Effector memory CD8-positive, alpha-beta T cell (primary cell): ENCODE data around the gene PTPN1.
A peak's percentile ranks its signal among the peaks of the same experiment; 100 is the strongest.

Source experiments
- ATAC-seq: fragments of 150-1000 bp; cut with Tn5 transposase; replicated peaks from 2 replicates; pipeline ENCODE4 v1.10.0; 2021; ENCODE audit warnings: mild to moderate bottlenecking, moderate library complexity
- DNase-seq, 3 experiments: peaks; one replicate each; pipeline ENCODE4 v3.0.0; 2021
- H3K27ac Mint-ChIP-seq, 2 donors: one replicate each; pipeline ENCODE4 v1.8.0; 2022; ENCODE audit warnings: mild to moderate bottlenecking in 2 of 2, mixed read lengths in 2 of 2, moderate library complexity in 2 of 2
- H3K27me3 Mint-ChIP-seq, 2 donors: one replicate each; pipeline ENCODE4 v1.8.0; 2022; ENCODE audit warnings: mixed read lengths in 2 of 2
- H3K36me3 Mint-ChIP-seq: one replicate; pipeline ENCODE4 v1.8.0; 2022; ENCODE audit warnings: mild to moderate bottlenecking, moderate library complexity, mixed read lengths; ENCODE audit not compliant: insufficient read depth
- H3K4me1 Mint-ChIP-seq, 2 donors: one replicate each; pipeline ENCODE4 v1.8.0; 2022; ENCODE audit warnings: low read depth in 2 of 2, mixed read lengths in 2 of 2
- H3K4me3 Mint-ChIP-seq, 2 donors: one replicate each; pipeline ENCODE4 v1.8.0; 2022; ENCODE audit warnings: mild to moderate bottlenecking in 2 of 2, mixed read lengths in 2 of 2, moderate library complexity in 2 of 2
- H3K9me3 Mint-ChIP-seq, 2 donors: one replicate each; pipeline ENCODE4 v1.8.0; 2022; ENCODE audit warnings: mixed read lengths in 2 of 2

PTPN1 gene

DNA sequence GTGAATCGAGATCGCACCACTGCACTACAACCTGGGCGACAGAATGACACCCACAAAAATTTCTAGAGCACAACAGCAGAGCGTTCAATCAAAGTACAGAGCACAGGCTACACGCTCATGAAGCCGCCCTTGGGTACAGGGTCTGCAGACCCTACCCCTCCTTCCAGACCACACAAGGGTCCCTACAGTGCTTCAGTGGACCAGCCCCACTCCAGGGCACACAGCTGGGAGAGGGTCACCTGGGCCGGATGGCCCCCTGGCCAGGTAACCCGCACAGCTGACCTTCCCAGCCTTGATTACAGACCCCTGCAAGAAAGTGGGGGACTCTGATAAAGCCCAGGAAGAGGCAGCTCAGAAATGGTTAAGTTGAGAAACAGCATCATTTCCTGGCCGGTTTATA is 117.6 kb downstream of the PTPN1 start:
- Mint-ChIP-seq H3K9me3 (no peaks in the 10 kb centered on the region), H3K4me3 (no peak overlapping the region), H3K27me3 (peaks cover 17 to 54% of the 10 kb centered on the region in 2 donors)

GRCh38 chr20:50628332-50628731 is 118.1 kb downstream of the PTPN1 start:
- Mint-ChIP-seq H3K9me3 (no peaks in the 10 kb centered on the region), H3K4me1 (no peaks in the 10 kb centered on the region), H3K27me3 (peaks cover 17 to 49% of the 10 kb centered on the region in 2 donors), H3K4me3 (no peak overlapping the region), H3K27ac (no peak overlapping the region), H3K36me3 (no peaks in the 10 kb centered on the region)
- ATAC-seq (no peak), DNase-seq (no peak)

More for the DNA sequence above, 117.6 kb downstream of the PTPN1 start:
- no peak for ATAC-seq
- DNase-seq, result no peak
- Mint-ChIP-seq H3K36me3 (no peaks in the 10 kb centered on the region), H3K27ac (no peak overlapping the region), H3K4me1 (no peaks in the 10 kb centered on the region)

DNA sequence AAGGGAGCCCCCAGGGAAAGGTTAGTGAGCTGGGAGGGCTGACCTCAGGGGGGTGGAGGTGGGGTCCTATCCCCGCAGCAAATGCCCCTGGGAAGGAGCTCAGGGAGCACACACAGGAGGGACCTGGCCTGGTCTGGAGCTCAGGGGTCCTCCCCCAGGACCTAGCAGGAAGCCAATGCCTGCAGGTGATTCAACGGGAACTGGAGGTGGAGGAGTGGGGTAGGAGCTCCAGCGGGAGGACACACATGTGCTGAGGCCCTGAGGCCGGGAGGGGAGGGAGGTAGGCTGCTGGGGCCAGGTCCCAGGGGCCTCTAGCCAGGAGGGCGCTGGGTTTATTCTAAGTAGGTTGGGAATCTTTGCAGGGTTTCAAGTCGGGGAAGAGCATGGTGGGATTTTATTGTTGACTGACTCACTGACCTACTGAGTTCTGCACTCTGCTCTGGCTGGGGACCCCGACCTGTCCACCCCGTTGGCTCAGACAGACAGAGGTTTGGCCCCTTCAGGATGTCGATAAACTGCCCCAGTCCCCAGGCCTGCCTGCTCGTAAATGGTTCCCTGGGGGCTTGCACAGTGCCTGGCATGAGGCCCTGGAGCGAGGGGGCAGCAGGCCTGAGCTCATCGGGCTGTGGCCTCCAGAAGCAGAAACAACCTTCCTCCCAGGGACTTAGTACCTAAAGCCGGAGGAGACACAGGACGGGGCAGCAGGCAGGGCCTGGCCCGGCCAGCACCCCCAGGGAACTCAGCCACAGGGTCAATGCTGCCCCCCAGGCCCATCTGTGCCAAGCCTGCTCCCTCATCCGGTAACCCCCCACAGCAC is 118.9 kb downstream of the PTPN1 start:
- no peak for ATAC-seq
- peaks cover 17 to 45% of the 10 kb centered on the region in 2 donors for H3K27me3 Mint-ChIP-seq
- DNase-seq, result no peak
- no peak overlapping the region for H3K27ac Mint-ChIP-seq
- no peaks in the 10 kb centered on the region for H3K4me1 Mint-ChIP-seq
- H3K36me3 Mint-ChIP-seq, result no peaks in the 10 kb centered on the region
- H3K9me3 Mint-ChIP-seq, result no peaks in the 10 kb centered on the region
- H3K4me3 Mint-ChIP-seq, result no peak overlapping the region

- Mint-ChIP-seq H3K36me3 (no peaks in the 10 kb centered on the region), H3K27ac (no peak overlapping the region), H3K27me3 (peaks cover 17 to 51% of the 10 kb centered on the region in 2 donors)
Measured at GRCh38 chr20:50629670-50630045, 119.5 kb downstream of the PTPN1 start.

GRCh38 chr20:50630578-50631263 is 120.5 kb downstream of the PTPN1 start:
- Mint-ChIP-seq H3K4me1 (peaks cover 0 to 1% of the 10 kb centered on the region in 2 donors), H3K36me3 (no peaks in the 10 kb centered on the region), H3K27ac (no peak overlapping the region), H3K27me3 (peaks cover 12 to 44% of the 10 kb centered on the region in 2 donors), H3K9me3 (no peaks in the 10 kb centered on the region), H3K4me3 (no peak overlapping the region)
- ATAC-seq, result no peak
- DNase-seq, result no peak

More at GRCh38 chr20:50629670-50630045, 119.5 kb downstream of the PTPN1 start:
- H3K4me1 Mint-ChIP-seq, result no peaks in the 10 kb centered on the region
- ATAC-seq (no peak), DNase-seq (no peak)
- no peak overlapping the region for H3K4me3 Mint-ChIP-seq
- H3K9me3 Mint-ChIP-seq, result no peaks in the 10 kb centered on the region

GRCh38 chr20:50632236-50632635 is 122.1 kb downstream of the PTPN1 start:
- Mint-ChIP-seq H3K9me3 (no peaks in the 10 kb centered on the region), H3K4me1 (peaks cover 3% of the 10 kb centered on the region in 2 donors), H3K4me3 (no peak overlapping the region), H3K27ac (no peak overlapping the region), H3K27me3 (peaks cover 14 to 43% of the 10 kb centered on the region in 2 donors), H3K36me3 (no peaks in the 10 kb centered on the region)
- no peak for ATAC-seq
- DNase-seq, result no peak

- H3K27me3 Mint-ChIP-seq, result peaks cover 17 to 48% of the 10 kb centered on the region in 2 donors
- no peak for DNase-seq
- H3K9me3 Mint-ChIP-seq, result no peaks in the 10 kb centered on the region
- no peaks in the 10 kb centered on the region for H3K36me3 Mint-ChIP-seq
- H3K27ac Mint-ChIP-seq, result no peak overlapping the region
- no peak for ATAC-seq
- H3K4me1 Mint-ChIP-seq, result peaks cover 3% of the 10 kb centered on the region in 2 donors
- no peak overlapping the region for H3K4me3 Mint-ChIP-seq
Measured at GRCh38 chr20:50632701-50633100, 122.5 kb downstream of the PTPN1 start.

DNA sequence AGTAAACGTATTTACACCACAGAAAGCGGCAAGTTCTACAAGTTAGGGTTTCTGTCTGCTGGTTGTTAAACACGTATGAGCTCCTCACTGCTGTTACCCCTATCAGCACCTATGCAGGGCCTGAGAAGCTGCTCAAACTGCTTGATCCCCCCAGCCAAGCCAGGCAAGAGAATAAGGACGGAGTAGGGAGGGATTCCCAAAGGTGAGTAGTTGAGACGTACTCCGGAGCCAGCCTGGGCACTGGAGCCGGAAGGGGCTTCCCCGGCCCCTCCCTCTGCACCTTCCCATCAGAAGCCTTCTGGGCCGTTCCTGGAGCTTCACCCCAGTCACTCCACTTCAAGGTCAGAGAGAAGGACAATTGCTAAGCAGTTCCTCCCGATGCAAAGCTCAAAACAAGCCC is 123.2 kb downstream of the PTPN1 start:
- H3K27ac Mint-ChIP-seq, result no peak overlapping the region
- peaks cover 17 to 46% of the 10 kb centered on the region in 2 donors for H3K27me3 Mint-ChIP-seq
- H3K36me3 Mint-ChIP-seq, result no peaks in the 10 kb centered on the region
- no peak overlapping the region for H3K4me3 Mint-ChIP-seq
- H3K4me1 Mint-ChIP-seq, result peaks cover 3% of the 10 kb centered on the region in 2 donors
- ATAC-seq (no peak), DNase-seq (no peak)
- no peaks in the 10 kb centered on the region for H3K9me3 Mint-ChIP-seq

DNA sequence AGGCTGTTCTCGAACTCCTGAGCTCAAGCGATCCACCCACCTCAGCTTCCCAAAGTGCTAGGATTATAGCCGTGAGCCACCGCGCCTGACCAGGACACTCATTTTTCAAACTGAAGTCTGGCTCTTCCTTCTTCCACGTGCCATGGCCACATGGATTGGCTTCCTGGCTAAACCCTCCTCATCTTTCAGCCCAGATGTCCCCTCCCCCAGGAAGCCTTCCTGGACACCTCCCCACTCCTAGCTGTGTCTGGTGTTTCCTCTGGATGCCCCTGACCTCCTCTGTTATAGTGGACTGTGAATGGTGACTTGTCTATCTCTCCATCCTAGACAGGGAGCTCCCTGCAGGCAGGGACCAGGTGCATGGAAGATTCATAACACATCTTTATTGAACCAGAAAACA is 124.0 kb downstream of the PTPN1 start:
- Mint-ChIP-seq H3K36me3 (no peaks in the 10 kb centered on the region), H3K4me3 (no peak overlapping the region), H3K9me3 (no peaks in the 10 kb centered on the region), H3K4me1 (peaks cover 3% of the 10 kb centered on the region in 2 donors), H3K27ac (peak overlapping the region in 1 of 2 donors; percentile 16), H3K27me3 (peaks cover 17 to 42% of the 10 kb centered on the region in 2 donors)
- ATAC-seq (no peak), DNase-seq (no peak)
